ENCODE results near the gene UPK2.
A peak's percentile ranks its signal among the peaks of the same experiment; 100 is the strongest.

The UPK2 gene

GRCh38 chr11:118996926-118997626 lies 41.0 kb downstream of the UPK2 start:
- peak; percentile 68 for DNase-seq

- peak; percentile 97 for DNase-seq
Measured at GRCh38 chr11:118997627-118998387, 41.7 kb downstream of the UPK2 start, which contains the start of gene CENATAC. Gene CENATAC, plus strand, starts transcription at chr11:118998138. Its CDS starts 60 bp downstream, at chr11:118998198.

GRCh38 chr11:118998388-118998717 lies 42.3 kb downstream of the UPK2 start:
- DNase-seq: peak; percentile 68

GRCh38 chr11:118998822-118999221 lies 42.7 kb downstream of the UPK2 start:
- peak; percentile 28 for DNase-seq

- no peak for DNase-seq
Measured at GRCh38 chr11:119000906-119001305, 44.8 kb downstream of the UPK2 start.

GRCh38 chr11:119006656-119007055 lies 50.6 kb downstream of the UPK2 start:
- DNase-seq: no peak
